Stimulated activated CD8-positive, alpha-beta memory T cell treated with anti-CD3 and anti-CD28 coated beads, Interleukin-2, amount 100 ng/mL, for 48 hours (primary cell): ENCODE measurements around the gene MIB2.
"Not testable (repeated sequence)": the region's sequence is repeated elsewhere in the genome, so short reads cannot be mapped to it uniquely, and the experiment has no call there.

Experiments
- DNase-seq, 2 donors: peaks; one replicate each; pipeline ENCODE4 v3.0.0-alpha.2; 2020; ENCODE audit warnings: low read depth in 2 of 2

The MIB2 gene

GRCh38 chr1:1648265-1648664 lies 33.0 kb downstream of the MIB2 start:
- not testable (repeated sequence) for DNase-seq

GRCh38 chr1:1658583-1659549 lies 43.6 kb downstream of the MIB2 start, which contains the start of gene CDK11B:
TSS of gene CDK11B (minus strand) at chr1:1659004. CDS start at chr1:1657485, 1,519 bp downstream.
- DNase-seq = peak; percentile 93 to 97

GRCh38 chr1:1662392-1662791 lies 47.1 kb downstream of the MIB2 start:
- not testable (repeated sequence) for DNase-seq

DNA sequence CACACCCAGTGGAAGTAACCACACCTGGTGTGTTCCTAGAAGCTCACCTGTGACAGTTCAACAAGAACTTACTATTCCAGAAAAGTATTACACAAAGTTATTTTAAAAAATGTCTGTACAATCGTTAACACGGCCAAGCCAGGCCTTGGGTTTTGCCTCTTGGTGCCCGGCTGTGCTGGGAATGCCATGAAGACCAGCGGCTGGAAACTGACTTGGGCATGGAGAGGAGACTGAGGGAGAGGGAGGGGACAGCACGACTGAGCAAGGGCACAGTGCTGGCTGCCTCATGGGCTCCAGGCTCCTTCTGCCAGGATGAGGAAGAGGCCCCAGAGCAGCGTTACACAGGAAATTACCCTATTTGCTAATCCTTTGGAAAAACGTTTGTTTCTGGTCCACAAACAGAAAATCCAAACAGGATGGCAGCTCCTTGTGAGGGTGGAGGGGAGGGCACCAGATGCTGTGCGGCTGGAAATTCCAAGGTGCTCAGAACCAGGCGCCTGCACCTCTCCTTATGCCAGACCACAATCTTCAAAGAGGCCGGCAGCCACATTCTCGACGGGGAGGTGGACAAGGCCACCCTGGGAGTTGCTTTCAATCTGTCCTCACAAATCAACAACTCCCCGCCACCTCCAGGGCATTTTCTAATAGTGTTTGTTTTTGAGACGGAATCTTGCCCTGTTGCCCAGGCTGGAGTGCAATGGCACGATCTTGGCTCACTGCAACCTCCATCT lies 47.7 kb downstream of the MIB2 start:
- not testable (repeated sequence) for DNase-seq

DNA sequence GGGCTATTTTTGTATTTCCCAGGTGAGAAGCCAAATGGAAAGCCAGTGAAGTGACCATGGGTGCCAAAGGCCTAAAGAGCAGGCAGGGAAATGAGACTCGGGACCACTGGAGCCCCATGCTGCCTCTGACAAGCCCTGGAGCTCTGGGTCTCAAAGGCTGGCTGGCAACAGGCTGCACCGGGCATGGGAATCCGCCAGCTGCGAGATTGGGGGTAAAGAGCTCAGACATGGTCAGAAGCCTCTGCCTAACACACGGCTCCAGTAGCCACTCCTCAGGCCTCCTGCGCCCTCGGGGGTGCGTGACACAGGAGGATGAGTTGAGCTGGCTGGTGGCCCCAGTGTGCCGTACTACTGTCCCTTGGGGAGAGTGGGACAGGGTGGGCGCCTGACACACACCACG lies 49.0 kb downstream of the MIB2 start:
- not testable (repeated sequence) for DNase-seq

- DNase-seq = no peak
Observed at GRCh38 chr1:1664941-1665814, 49.9 kb downstream of the MIB2 start.

GRCh38 chr1:1665815-1666251 lies 50.5 kb downstream of the MIB2 start:
- peak in 1 of 2 donors; percentile 44 for DNase-seq

GRCh38 chr1:1666526-1666925 lies 51.2 kb downstream of the MIB2 start:
- DNase-seq = no peak

DNA sequence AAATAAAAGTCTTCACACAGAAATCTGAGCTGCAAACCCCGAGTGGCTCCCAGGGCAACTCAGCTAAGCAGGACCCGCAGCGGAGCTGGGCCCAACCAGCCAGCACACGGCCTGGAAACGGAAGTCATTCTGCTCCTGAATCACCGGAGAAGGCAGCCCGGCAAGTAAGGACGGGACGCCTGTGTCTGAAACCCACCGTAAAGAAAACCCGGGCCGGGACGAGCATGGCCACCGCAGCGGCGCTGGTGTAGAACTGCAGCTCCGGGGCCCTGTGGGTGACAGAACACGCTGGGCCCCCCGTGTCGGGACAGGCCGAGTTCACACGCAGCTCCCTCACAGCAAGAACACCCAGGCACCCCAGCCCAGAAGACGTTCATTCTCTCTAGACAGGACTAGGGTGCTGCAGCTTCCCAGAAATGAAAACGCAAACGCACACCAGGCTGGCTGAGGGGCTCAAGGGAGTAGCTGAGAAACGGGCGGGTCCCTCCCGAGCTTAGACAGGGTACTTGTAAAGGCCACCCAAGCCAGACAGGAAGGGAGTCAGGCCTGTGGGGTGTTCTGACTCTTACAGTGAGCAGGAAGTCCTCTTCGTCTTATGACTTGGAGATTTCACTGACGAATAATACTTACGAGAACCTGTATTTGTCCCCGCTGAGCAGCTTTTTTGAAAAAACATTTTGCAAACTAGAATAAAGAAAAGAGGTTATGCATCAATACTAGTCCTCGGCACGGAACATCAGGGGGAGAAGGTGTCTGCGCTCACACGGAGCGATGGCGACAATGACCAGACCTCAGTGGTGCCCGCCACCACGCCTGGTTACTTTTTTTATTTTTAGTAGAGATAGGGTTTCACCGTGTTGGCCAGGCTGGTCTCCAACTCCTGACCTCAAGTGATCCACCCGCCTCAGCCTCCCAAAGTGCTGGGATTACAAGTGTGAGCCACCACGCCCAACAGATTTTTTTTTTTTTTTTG lies 54.5 kb downstream of the MIB2 start:
- DNase-seq = no peak

- no peak for DNase-seq
Observed at GRCh38 chr1:1670866-1671265, 55.6 kb downstream of the MIB2 start.

- DNase-seq = no peak
Observed at GRCh38 chr1:1671365-1672119, 56.2 kb downstream of the MIB2 start.

- no peak for DNase-seq
Observed at GRCh38 chr1:1672181-1672965, 57.1 kb downstream of the MIB2 start.

GRCh38 chr1:1674806-1675205 lies 59.5 kb downstream of the MIB2 start:
- not testable (repeated sequence) for DNase-seq

GRCh38 chr1:1675218-1675617 lies 59.9 kb downstream of the MIB2 start:
- not testable (repeated sequence) for DNase-seq

DNA sequence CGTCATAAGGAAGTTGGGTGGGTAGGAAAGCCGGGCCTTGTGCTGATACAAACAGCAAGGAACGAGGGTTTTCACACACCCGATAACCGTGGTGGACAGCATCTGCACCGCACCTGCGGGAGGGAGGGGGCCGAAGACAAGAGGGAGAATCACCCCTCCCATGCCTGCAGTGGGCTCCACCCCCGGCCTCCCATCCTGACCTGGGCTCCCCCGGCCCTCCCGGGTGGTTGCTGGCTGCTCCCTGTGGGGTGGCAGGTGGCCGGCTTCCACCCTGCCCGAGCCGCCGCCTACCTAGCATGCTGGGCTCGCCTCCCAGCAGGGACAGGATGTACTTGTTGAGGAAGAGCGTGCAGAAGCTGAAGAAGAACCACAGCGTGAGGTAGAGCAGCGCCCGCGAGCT lies 60.8 kb downstream of the MIB2 start:
- DNase-seq = not testable (repeated sequence)

GRCh38 chr1:1677718-1678580 lies 62.6 kb downstream of the MIB2 start:
- DNase-seq = no peak

DNA sequence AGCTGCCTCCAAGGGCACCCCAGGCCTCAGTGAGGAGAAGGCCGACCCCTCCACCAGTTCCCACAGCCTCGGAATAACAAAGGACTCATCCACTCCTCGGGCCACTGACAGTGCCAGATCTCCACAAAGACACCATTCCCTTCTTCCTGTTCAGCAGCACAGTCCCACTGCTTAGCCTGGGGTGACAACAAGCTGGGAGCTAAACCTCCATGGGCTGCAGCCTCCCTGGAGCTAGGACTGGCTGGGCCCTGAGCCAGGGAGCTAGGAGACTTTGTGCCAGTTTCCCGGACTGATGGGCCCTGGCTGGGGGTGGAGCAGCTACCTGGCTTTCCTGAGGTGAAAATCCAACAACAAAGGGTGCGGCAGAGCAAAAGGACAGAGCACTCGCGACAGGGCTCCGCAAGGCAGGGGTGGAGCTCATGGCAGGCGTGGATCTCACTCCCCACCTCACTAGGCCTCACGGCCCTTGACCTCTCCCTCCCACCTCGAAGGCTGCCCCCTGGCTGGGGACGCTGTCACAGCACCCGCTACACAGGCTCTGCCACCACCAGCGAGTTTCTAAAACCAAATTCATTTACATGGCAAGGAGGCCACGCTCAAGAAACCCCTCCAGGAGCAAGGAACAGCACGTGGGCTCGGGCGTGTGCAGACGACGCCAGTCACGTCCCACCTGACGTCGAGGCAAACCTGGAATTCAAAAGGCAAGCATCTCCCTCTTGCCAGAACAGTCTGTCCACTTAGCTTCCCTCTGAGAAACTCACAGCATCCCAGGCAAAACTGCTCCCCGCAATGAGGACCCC lies 63.5 kb downstream of the MIB2 start:
- DNase-seq = peak in 1 of 2 donors; percentile 61
